Measurements from ENCODE around the gene SLC16A1.

- TF ChIP-seq POLR2A (IDR thresholded peaks at IDR 0.05) (no peak), CTCF (IDR thresholded peaks at IDR 0.05) (no peak), POLR2AphosphoS5 (IDR thresholded peaks at IDR 0.05) (no peak)
These were observed 17.8 kb downstream of the SLC16A1 start for GRCh38 chr1:112938210-112938609.
